AG04449 (cell line): ENCODE data around the gene CMTM3.

ENCODE experiments used
- CTCF ChIA-PET: fragments of 350-600 bp; formaldehyde crosslinking; extraction: SDS; loops from one replicate; lab custom pipeline; 2021; ENCODE audit warnings: antibody characterized with exemption; lab: Yijun Ruan, JAX
- POLR2A ChIA-PET: fragments of 400-600, 350-600 bp; formaldehyde crosslinking; extraction: SDS; loops from one replicate; lab custom pipeline; 2020; ENCODE audit warnings: antibody characterized with exemption, inconsistent platforms; lab: Yijun Ruan, JAX
- DNase-seq: peaks from one replicate; pipeline ENCODE4 v3.0.0-alpha.2; 2010; ENCODE audit warnings: low read depth, low spot score
- H3K4me3 ChIP-seq: 2 replicates; pipeline ENCODE4 v1.5.1; 2011; ENCODE audit warnings: low read depth, mild to moderate bottlenecking, control low read depth, low read length
- TF ChIP-seq, protein P1 (sequence below): IDR thresholded peaks from one replicate; pipeline ENCODE4 v1.5.1; 2011; ENCODE audit warnings: mild to moderate bottlenecking, moderate library complexity, low read length, control low read depth, inconsistent platforms; ENCODE audit not compliant: insufficient read depth; ENCODE audit errors: missing control alignments

CMTM3 gene

DNA sequence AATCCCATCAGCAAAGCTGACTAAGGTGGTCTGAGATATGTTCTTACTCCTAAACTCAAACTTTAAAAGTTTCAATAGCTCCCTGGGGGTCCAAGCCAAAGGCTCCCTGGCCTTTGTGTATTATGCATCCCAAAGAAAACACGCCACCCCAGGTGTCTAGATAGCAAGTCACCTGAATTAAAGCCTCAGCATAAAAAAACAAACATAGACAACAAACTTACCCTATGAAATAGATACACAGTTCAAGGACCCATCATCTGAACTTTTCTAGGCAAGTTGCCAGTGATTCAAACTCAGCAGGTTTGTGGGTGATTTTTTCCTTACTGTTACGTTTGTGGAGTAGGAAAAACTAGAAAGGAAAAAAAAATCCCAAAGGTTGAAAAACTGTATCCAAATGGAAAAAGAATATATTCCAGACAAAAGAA, 12.5 kb downstream of the CMTM3 start:
- TF ChIP-seq, protein P1, sequence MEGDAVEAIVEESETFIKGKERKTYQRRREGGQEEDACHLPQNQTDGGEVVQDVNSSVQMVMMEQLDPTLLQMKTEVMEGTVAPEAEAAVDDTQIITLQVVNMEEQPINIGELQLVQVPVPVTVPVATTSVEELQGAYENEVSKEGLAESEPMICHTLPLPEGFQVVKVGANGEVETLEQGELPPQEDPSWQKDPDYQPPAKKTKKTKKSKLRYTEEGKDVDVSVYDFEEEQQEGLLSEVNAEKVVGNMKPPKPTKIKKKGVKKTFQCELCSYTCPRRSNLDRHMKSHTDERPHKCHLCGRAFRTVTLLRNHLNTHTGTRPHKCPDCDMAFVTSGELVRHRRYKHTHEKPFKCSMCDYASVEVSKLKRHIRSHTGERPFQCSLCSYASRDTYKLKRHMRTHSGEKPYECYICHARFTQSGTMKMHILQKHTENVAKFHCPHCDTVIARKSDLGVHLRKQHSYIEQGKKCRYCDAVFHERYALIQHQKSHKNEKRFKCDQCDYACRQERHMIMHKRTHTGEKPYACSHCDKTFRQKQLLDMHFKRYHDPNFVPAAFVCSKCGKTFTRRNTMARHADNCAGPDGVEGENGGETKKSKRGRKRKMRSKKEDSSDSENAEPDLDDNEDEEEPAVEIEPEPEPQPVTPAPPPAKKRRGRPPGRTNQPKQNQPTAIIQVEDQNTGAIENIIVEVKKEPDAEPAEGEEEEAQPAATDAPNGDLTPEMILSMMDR: no peak
- ChIA-PET CTCF (interaction anchor here (1.1 to 5.4 kb wide), 8 partner anchors 8 to 212 kb away, joined by 4 to 96 read pairs (median 6); partner anchors contain the start of gene DYNC1LI2), POLR2A (interaction anchor here (1.0 to 1.5 kb wide), 2 partner anchors 8 to 44 kb away, joined by 3 to 7 read pairs; no protein-coding TSS in a partner anchor)
- H3K4me3 ChIP-seq: no peak overlapping the region
- no peak for DNase-seq

DNA sequence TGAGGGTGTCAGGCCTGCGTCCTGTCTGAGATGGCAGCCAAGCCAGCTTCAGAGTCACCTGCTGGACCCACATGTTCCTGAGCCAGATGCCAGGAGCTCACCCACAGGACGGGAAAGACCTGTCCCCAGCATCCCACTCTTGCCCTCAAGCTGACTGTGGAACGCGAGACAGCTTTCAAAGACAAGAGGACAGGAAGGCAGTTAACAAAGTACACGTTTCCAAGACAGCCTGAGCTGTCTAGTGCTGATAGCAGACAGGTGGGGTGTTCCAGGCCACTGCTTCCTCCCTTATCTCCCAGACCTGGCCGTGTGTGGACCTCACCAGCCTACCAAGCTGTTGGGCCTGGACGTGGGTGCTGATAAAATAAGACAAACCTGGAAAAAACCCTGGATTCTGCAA, 13.2 kb downstream of the CMTM3 start:
- TF ChIP-seq, protein P1: no peak
- POLR2A ChIA-PET: interaction anchor here (1.0 to 1.5 kb wide), 2 partner anchors 9 to 43 kb away, joined by 3 to 7 read pairs; no protein-coding TSS in a partner anchor
- CTCF ChIA-PET: interaction anchor here (1.1 to 5.4 kb wide), 10 partner anchors 9 to 213 kb away, joined by 4 to 96 read pairs (median 5); partner anchors contain the start of gene DYNC1LI2
- no peak overlapping the region for H3K4me3 ChIP-seq
- DNase-seq: no peak

DNA sequence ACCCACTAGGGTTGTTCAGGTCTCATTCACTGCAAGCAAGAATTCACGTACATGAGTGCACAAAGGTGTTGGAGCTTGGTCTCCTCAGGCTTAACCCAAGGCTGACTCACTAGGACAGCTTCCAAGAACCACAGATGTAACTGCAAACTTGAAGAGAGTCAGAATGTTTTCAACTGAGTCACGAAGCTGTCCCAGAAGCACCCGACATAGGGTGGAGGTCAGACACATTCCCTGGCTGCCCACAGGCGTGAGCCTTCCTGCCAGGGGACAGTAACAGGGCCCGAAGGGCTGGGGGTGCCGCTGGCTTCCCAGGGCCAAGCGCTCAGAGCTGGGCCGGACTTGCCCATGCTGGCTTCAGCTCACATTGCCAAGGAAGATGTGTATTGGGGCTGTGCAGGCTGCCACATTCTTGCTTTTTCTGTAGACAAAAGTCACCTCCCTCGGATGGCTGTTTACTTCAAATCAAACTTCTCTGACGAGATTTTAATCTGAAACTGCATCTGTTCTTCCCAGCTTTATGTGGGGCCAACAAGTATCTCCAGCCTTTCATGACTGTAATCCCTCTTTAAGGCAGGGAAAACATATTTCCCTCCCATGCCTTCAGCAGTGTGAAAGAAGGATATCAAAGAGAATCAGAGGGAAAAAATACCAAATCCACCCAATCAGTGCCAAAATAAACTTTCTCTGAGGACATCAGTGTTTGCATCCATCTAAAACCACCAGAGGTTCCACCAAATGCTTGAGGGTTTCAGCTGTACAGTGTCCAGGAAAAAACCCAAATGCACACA, 14.3 kb downstream of the CMTM3 start:
- H3K4me3 ChIP-seq: no peak overlapping the region
- POLR2A ChIA-PET: interaction anchor here (0.8 to 1.6 kb wide), 5 partner anchors 10 to 42 kb away, joined by 3 to 7 read pairs (median 5); partner anchors contain the start of gene CMTM3
- CTCF ChIA-PET: interaction anchor here (1.0 to 5.4 kb wide), 9 partner anchors 10 to 214 kb away, joined by 3 to 96 read pairs (median 7); partner anchors contain the start of gene DYNC1LI2
- TF ChIP-seq, protein P1: no peak
- DNase-seq: peak; percentile 95

DNA sequence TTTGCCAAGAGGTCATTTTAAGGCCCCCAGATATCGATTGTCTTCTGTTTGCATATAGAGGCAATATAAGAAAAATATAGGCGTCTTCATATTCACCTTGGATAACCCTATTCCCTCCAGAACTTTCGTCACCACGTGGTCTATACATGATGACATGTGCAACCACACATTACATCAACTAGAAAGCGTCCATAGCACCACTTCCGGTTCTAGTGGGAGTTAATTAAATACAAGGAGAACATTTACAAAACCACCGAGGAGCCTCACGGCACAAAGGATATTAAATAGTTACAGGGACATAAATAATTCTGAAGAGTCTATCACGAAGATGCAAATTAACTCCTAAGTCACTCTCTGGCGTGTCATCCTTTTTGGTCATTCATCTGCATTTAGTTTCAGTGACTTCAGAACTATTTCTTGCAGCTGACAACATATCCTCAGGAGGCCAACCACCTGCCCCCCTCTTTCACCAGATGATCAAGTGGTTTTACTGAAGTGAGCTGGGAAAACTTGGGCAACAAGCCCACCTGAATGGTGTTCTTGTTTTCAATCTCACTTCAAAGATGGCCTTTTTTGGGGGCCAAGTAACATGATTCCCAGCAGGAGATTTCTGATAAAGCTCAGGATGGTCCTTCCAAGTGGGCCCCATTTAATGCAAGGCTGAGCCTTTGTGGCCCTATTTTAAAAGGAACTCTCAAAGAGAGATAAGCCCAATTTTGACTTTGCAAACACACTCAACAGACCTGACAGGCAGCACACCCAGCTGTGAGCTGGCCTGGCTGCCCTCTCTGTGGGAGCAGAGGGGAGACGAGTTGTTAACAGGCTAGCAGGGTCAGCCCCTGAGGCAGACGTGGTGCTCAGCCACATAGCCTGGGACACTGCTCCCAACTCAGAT, 15.3 kb downstream of the CMTM3 start:
- no peak for DNase-seq
- no peak overlapping the region for H3K4me3 ChIP-seq
- ChIA-PET CTCF (interaction anchor here (0.7 to 5.4 kb wide), 9 partner anchors 11 to 213 kb away, joined by 3 to 96 read pairs (median 3); partner anchors contain the start of genes DYNC1LI2 and NAE1), POLR2A (interaction anchor here (0.9 to 1.6 kb wide), 2 partner anchors 15 to 41 kb away, joined by 3 to 6 read pairs; partner anchors contain the start of gene CMTM3)
- TF ChIP-seq, protein P1: no peak

DNA sequence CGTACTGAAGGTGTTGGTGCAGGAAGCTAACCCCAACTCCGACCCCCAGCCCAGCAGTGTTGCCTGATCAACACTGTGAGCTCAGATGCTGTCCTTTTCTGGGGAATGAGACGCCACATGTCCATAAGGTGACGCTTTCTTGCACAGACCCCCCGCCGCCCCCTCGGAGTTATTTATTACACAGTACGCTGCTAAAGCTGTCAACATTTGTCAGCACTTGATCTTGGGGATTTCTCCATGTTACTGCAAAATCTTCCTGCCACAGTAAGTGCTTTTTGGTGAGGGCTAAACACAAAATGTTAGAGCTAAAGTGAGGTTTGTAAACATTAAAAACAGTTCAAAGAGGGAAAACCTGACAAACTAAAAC, 15.9 kb downstream of the CMTM3 start:
- DNase-seq: no peak
- POLR2A ChIA-PET: interaction anchor here (0.9 kb wide), 1 partner anchor 40 kb away, joined by 3 read pairs; no protein-coding TSS in a partner anchor
- TF ChIP-seq, protein P1: no peak
- no peak overlapping the region for H3K4me3 ChIP-seq
- CTCF ChIA-PET: interaction anchor here (0.9 to 5.4 kb wide), 8 partner anchors 11 to 252 kb away, joined by 3 to 96 read pairs (median 4); partner anchors contain the start of gene NAE1
